ENCODE measurements around the gene RAB25. TPM values are rescaled to one million over a fixed set of nuclear protein-coding genes. Genes with fewer than 3 reads are reported as not detected.

RAB25 gene
- polyA plus RNA-seq, 1 donor (not counting 4 experiments of a cell fraction or from before 2014, with no cell fraction given): 93.4 TPM

- DNase-seq (ENCODE audit: low read depth, low spot score) (no peak), FAIRE-seq (no peak)
- H4K20me1 ChIP-seq (ENCODE audit: control insufficient read depth, extremely low read depth, insufficient read depth, low read length): peaks cover 9% of the 10 kb centered on the region
- peak overlapping the region; percentile 46 for H3K9ac ChIP-seq (ENCODE audit: control insufficient read depth, extremely low read depth, insufficient read depth, low read length)
- peaks cover 18% of the 10 kb centered on the region for H3K4me1 ChIP-seq (ENCODE audit: control insufficient read depth, extremely low read depth, insufficient read depth, low read length)
- H3K79me2 ChIP-seq (ENCODE audit: control insufficient read depth, insufficient read depth, low read length): peaks cover 29% of the 10 kb centered on the region
- H3K9me3 ChIP-seq (ENCODE audit: control insufficient read depth, low read depth, low read length): no peaks in the 10 kb centered on the region
- no peak overlapping the region for H3K4me2 ChIP-seq (ENCODE audit: control insufficient read depth, extremely low read depth, insufficient read depth, low read depth, low read length)
- TF ChIP-seq CTCF (optimal IDR thresholded peaks at IDR 0.05 in 1 of 3, IDR thresholded peaks at IDR 0.05 in 1 of 3, conservative IDR thresholded peaks at IDR 0.05 in 1 of 3; ENCODE audit: extremely low read depth in 1 of 3, insufficient read depth in 2 of 3, low read length in 3 of 3) (no peak), EZH2 (IDR thresholded peaks at IDR 0.05; ENCODE audit: low read length) (no peak)
- H2AFZ ChIP-seq (ENCODE audit: control insufficient read depth, low read length): no peak overlapping the region
- H3K36me3 ChIP-seq (ENCODE audit: control insufficient read depth in 2 of 2, extremely low read depth in 1 of 2, insufficient read depth in 2 of 2, low read length in 2 of 2): peaks cover 0 to 4% of the 10 kb centered on the region in 2 experiments
- no peak overlapping the region for H3K27ac ChIP-seq (ENCODE audit: control insufficient read depth, insufficient read depth, low read length)
- no peaks in the 10 kb centered on the region for H3K27me3 ChIP-seq (ENCODE audit: control insufficient read depth, extremely low read depth, insufficient read depth, low read length)
- no peak overlapping the region for H3K4me3 ChIP-seq (ENCODE audit: control insufficient read depth in 2 of 3, extremely low read depth in 1 of 3, insufficient read depth in 2 of 3, low read depth in 1 of 3, low read length in 3 of 3)
- no peaks in the 10 kb centered on the region for H3K9me1 ChIP-seq (ENCODE audit: control insufficient read depth, extremely low read depth, insufficient read depth, low read length)
- dilution Hi-C loops (cut with MboI; ENCODE audit: extremely low pct_ligation_motif_present, low sequenced_read_pairs): no loop called here
Measured at GRCh38 chr1:156112276-156113137, 51.5 kb downstream of the RAB25 start.

GRCh38 chr1:156113282-156113950 is 52.5 kb downstream of the RAB25 start:
- H2AFZ ChIP-seq (ENCODE audit: control insufficient read depth, low read length): no peak overlapping the region
- dilution Hi-C loops (cut with MboI; ENCODE audit: extremely low pct_ligation_motif_present, low sequenced_read_pairs): no loop called here
- peak overlapping the region; percentile 100 for H3K9ac ChIP-seq (ENCODE audit: control insufficient read depth, extremely low read depth, insufficient read depth, low read length)
- no peak overlapping the region for H3K4me3 ChIP-seq (ENCODE audit: control insufficient read depth in 2 of 3, extremely low read depth in 1 of 3, insufficient read depth in 2 of 3, low read depth in 1 of 3, low read length in 3 of 3)
- H3K27ac ChIP-seq (ENCODE audit: control insufficient read depth, insufficient read depth, low read length): peak overlapping the region; percentile 96
- FAIRE-seq: no peak
- peaks cover 25% of the 10 kb centered on the region for H3K4me1 ChIP-seq (ENCODE audit: control insufficient read depth, extremely low read depth, insufficient read depth, low read length)
- H3K9me3 ChIP-seq (ENCODE audit: control insufficient read depth, low read depth, low read length): no peaks in the 10 kb centered on the region
- H3K4me2 ChIP-seq (ENCODE audit: control insufficient read depth, extremely low read depth, insufficient read depth, low read depth, low read length): peak overlapping the region; percentile 82
- H3K27me3 ChIP-seq (ENCODE audit: control insufficient read depth, extremely low read depth, insufficient read depth, low read length): no peaks in the 10 kb centered on the region
- DNase-seq (ENCODE audit: low read depth, low spot score): no peak
- no peak for TF ChIP-seq CTCF (optimal IDR thresholded peaks at IDR 0.05 in 1 of 3, IDR thresholded peaks at IDR 0.05 in 1 of 3, conservative IDR thresholded peaks at IDR 0.05 in 1 of 3; ENCODE audit: extremely low read depth in 1 of 3, insufficient read depth in 2 of 3, low read length in 3 of 3)
- no peak for TF ChIP-seq EZH2 (IDR thresholded peaks at IDR 0.05; ENCODE audit: low read length)
- H4K20me1 ChIP-seq (ENCODE audit: control insufficient read depth, extremely low read depth, insufficient read depth, low read length): peaks cover 15% of the 10 kb centered on the region
- H3K36me3 ChIP-seq (ENCODE audit: control insufficient read depth in 2 of 2, extremely low read depth in 1 of 2, insufficient read depth in 2 of 2, low read length in 2 of 2): peaks cover 2 to 4% of the 10 kb centered on the region in 2 experiments
- peaks cover 38% of the 10 kb centered on the region for H3K79me2 ChIP-seq (ENCODE audit: control insufficient read depth, insufficient read depth, low read length)
- no peaks in the 10 kb centered on the region for H3K9me1 ChIP-seq (ENCODE audit: control insufficient read depth, extremely low read depth, insufficient read depth, low read length)

Measured in keratinocyte (primary cell).